Astrocyte (in vitro differentiated cells and primary cell): ENCODE data around the gene PRR7. TPM values are rescaled to one million over a fixed set of nuclear protein-coding genes. Genes with fewer than 3 reads are reported as not detected.

Experiments
- DNase-seq: peaks from one replicate; pipeline ENCODE4 v3.0.0-alpha.2; 2010; ENCODE audit warnings: low read depth
- FAIRE-seq: peaks from 2 replicates; lab custom pipeline; 2011; peaks lifted over from hg19 to GRCh38; lab: Jason Lieb, UNC
- H2AFZ ChIP-seq: 2 replicates; pipeline ENCODE4 v1.6.0; 2012; ENCODE audit warnings: low read depth, low read length, inconsistent platforms
- H3K27ac ChIP-seq: 2 replicates; pipeline ENCODE4 v1.5.1; 2011; ENCODE audit warnings: low read depth, low read length, inconsistent platforms
- H3K27me3 ChIP-seq: 2 replicates; pipeline ENCODE4 v1.6.0; 2011; ENCODE audit warnings: low read length, inconsistent platforms; ENCODE audit not compliant: insufficient read depth
- H3K36me3 ChIP-seq: 2 replicates; pipeline ENCODE4 v1.5.1; 2011; ENCODE audit warnings: low read length, inconsistent platforms; ENCODE audit not compliant: insufficient read depth
- H3K4me1 ChIP-seq: 2 replicates; pipeline ENCODE4 v1.5.1; 2011; ENCODE audit warnings: low read length, inconsistent platforms; ENCODE audit not compliant: insufficient read depth
- H3K4me2 ChIP-seq: 2 replicates; pipeline ENCODE4 v1.6.0; 2012; ENCODE audit warnings: low read length, inconsistent platforms
- H3K4me3 ChIP-seq: 2 replicates; pipeline ENCODE4 v1.5.1; 2011; ENCODE audit warnings: low read depth, mild to moderate bottlenecking, low read length, inconsistent platforms; ENCODE audit not compliant: insufficient read depth
- H3K79me2 ChIP-seq: 2 replicates; pipeline ENCODE4 v1.6.0; 2012; ENCODE audit warnings: mild to moderate bottlenecking, low read length, inconsistent platforms; ENCODE audit not compliant: insufficient read depth
- H3K9ac ChIP-seq: 2 replicates; pipeline ENCODE4 v1.6.0; 2012; ENCODE audit warnings: mild to moderate bottlenecking, low read length, inconsistent platforms
- H3K9me3 ChIP-seq: 2 replicates; pipeline ENCODE4 v1.5.1; 2012; ENCODE audit warnings: low read depth, mild to moderate bottlenecking, low read length, inconsistent platforms; ENCODE audit not compliant: insufficient read depth
- H4K20me1 ChIP-seq: 2 replicates; pipeline ENCODE4 v1.6.0; 2012; ENCODE audit warnings: low read length, inconsistent platforms; ENCODE audit not compliant: insufficient read depth
- H3K27ac Mint-ChIP-seq: one replicate; pipeline ENCODE4 v1.8.0; 2021; ENCODE audit warnings: mild to moderate bottlenecking, mixed read lengths; ENCODE audit not compliant: unreplicated experiment
- H3K27me3 Mint-ChIP-seq: one replicate; pipeline ENCODE4 v1.8.0; 2021; ENCODE audit warnings: low read depth, mixed read lengths; ENCODE audit not compliant: unreplicated experiment
- H3K36me3 Mint-ChIP-seq: one replicate; pipeline ENCODE4 v1.8.0; 2021; ENCODE audit warnings: low read depth, mixed read lengths; ENCODE audit not compliant: unreplicated experiment
- H3K4me1 Mint-ChIP-seq: one replicate; pipeline ENCODE4 v1.8.0; 2021; ENCODE audit warnings: low read depth, mixed read lengths; ENCODE audit not compliant: unreplicated experiment
- H3K4me3 Mint-ChIP-seq: one replicate; pipeline ENCODE4 v1.8.0; 2021; ENCODE audit warnings: mild to moderate bottlenecking, moderate library complexity, mixed read lengths; ENCODE audit not compliant: unreplicated experiment
- H3K9me3 Mint-ChIP-seq: one replicate; pipeline ENCODE4 v1.8.0; 2021; ENCODE audit warnings: mild to moderate bottlenecking, mixed read lengths; ENCODE audit not compliant: unreplicated experiment
- CTCF ChIP-seq: IDR thresholded peaks from 2 replicates; pipeline ENCODE4 v1.5.1; 2011; ENCODE audit warnings: low read depth, mild to moderate bottlenecking, inconsistent platforms, low read length, moderate library complexity; ENCODE audit not compliant: insufficient read depth
- EZH2 ChIP-seq: IDR thresholded peaks from 2 replicates; pipeline ENCODE4 v1.6.1; 2012; ENCODE audit warnings: mild to moderate bottlenecking, low read length, inconsistent platforms; ENCODE audit not compliant: insufficient read depth
- total RNA-seq: library from RNA; stranded (reverse); gene quantifications from 2 replicates; pipeline ENCODE4 v1.2.1, GENCODE V29; 2021

Gene PRR7
- total RNA-seq, 1 donor from 2014 or later: 9.9 TPM

GRCh38 chr5:177445052-177445916 is 1.3 kb upstream of the PRR7 start:
- H3K36me3 Mint-ChIP-seq: peaks cover 5% of the 10 kb centered on the region
- H3K27me3 Mint-ChIP-seq: no peaks in the 10 kb centered on the region
- peaks cover 21% of the 10 kb centered on the region for H3K4me1 Mint-ChIP-seq
- no peaks in the 10 kb centered on the region for H3K9me3 Mint-ChIP-seq
- TF ChIP-seq EZH2 (no peak), CTCF (no peak)
- Histone ChIP-seq H3K27ac (no peak overlapping the region), H3K9ac (no peak overlapping the region), H3K4me2 (peak overlapping the region; percentile 95), H3K79me2 (no peaks in the 10 kb centered on the region), H3K27me3 (no peaks in the 10 kb centered on the region), H3K9me3 (no peaks in the 10 kb centered on the region), H3K4me3 (no peak overlapping the region), H3K36me3 (no peaks in the 10 kb centered on the region), H3K4me1 (peaks cover 18% of the 10 kb centered on the region), H2AFZ (no peak overlapping the region), H4K20me1 (peaks cover 20% of the 10 kb centered on the region)
- DNase-seq: no peak
- peak overlapping the region; percentile 77 for H3K4me3 Mint-ChIP-seq
- FAIRE-seq: no peak
- H3K27ac Mint-ChIP-seq: peak overlapping the region; percentile 29

GRCh38 chr5:177445917-177446199 is 756 bp upstream of the PRR7 start:
- Mint-ChIP-seq H3K27me3 (peaks cover 2% of the 10 kb centered on the region), H3K27ac (peak overlapping the region; percentile 29), H3K36me3 (peaks cover 5% of the 10 kb centered on the region), H3K9me3 (no peaks in the 10 kb centered on the region), H3K4me3 (peak overlapping the region; percentile 77), H3K4me1 (peaks cover 21% of the 10 kb centered on the region)
- no peak overlapping the region for H2AFZ ChIP-seq
- FAIRE-seq (no peak), DNase-seq (no peak)
- H3K9ac ChIP-seq: peak overlapping the region; percentile 79
- H3K36me3 ChIP-seq: no peaks in the 10 kb centered on the region
- H3K9me3 ChIP-seq: no peaks in the 10 kb centered on the region
- peak overlapping the region; percentile 65 for H3K4me3 ChIP-seq
- no peak overlapping the region for H3K27ac ChIP-seq
- peaks cover 18% of the 10 kb centered on the region for H3K4me1 ChIP-seq
- no peaks in the 10 kb centered on the region for H3K79me2 ChIP-seq
- peak overlapping the region; percentile 95 for H3K4me2 ChIP-seq
- no peaks in the 10 kb centered on the region for H3K27me3 ChIP-seq
- no peak for TF ChIP-seq CTCF
- TF ChIP-seq EZH2: no peak
- H4K20me1 ChIP-seq: peaks cover 26% of the 10 kb centered on the region

- Mint-ChIP-seq H3K36me3 (peaks cover 3% of the 10 kb centered on the region), H3K4me1 (peaks cover 19% of the 10 kb centered on the region), H3K9me3 (no peaks in the 10 kb centered on the region), H3K4me3 (no peak overlapping the region), H3K27me3 (peaks cover 4% of the 10 kb centered on the region), H3K27ac (no peak overlapping the region)
- DNase-seq (no peak), FAIRE-seq (no peak)
- no peak for TF ChIP-seq EZH2
- TF ChIP-seq CTCF: no peak
- Histone ChIP-seq H3K4me1 (peaks cover 18% of the 10 kb centered on the region), H3K27me3 (no peaks in the 10 kb centered on the region), H2AFZ (no peak overlapping the region), H3K27ac (peak overlapping the region; percentile 23), H3K79me2 (no peaks in the 10 kb centered on the region), H3K9me3 (no peaks in the 10 kb centered on the region), H3K36me3 (no peaks in the 10 kb centered on the region), H3K4me2 (peak overlapping the region; percentile 95), H3K4me3 (peak overlapping the region; percentile 65), H4K20me1 (peaks cover 35% of the 10 kb centered on the region), H3K9ac (peak overlapping the region; percentile 79)
Measured at GRCh38 chr5:177447066-177447610, 524 bp downstream of the PRR7 start.
